ENCODE results near the gene CXCR4. TPM values are rescaled to one million over a fixed set of nuclear protein-coding genes. Genes with fewer than 3 reads are reported as not detected.

The CXCR4 gene
- total and polyA plus RNA-seq, 5 donors, result 2.2 to 3.8 (median 3.5) TPM

- Histone ChIP-seq H3K4me3 (ENCODE audit: low read length) (no peak overlapping the region), H3K27me3 (ENCODE audit: control insufficient read depth, insufficient read depth) (no peaks in the 10 kb centered on the region)
- no peak for DNase-seq
Measured at GRCh38 chr2:136131484-136131960, 13.6 kb upstream of the CXCR4 start.

GRCh38 chr2:136130511-136130910 lies 12.6 kb upstream of the CXCR4 start:
- DNase-seq (no peak), ATAC-seq (no peak)
- WGBS, result 92% methylated on average over 1 of the region's 1 CpG
- Histone ChIP-seq H3K27me3 (ENCODE audit: control insufficient read depth, insufficient read depth) (no peaks in the 10 kb centered on the region), H3K27ac (ENCODE audit: low read length) (no peak overlapping the region), H3K4me1 (ENCODE audit: control insufficient read depth, insufficient read depth, low read length) (no peaks in the 10 kb centered on the region), H3K9me3 (ENCODE audit: control insufficient read depth, low read length) (no peaks in the 10 kb centered on the region), H3K4me3 (ENCODE audit: low read length) (no peak overlapping the region)
- intact Hi-C loops (cut with DNase I), result no loop called here

More at GRCh38 chr2:136131484-136131960, 13.6 kb upstream of the CXCR4 start:
- ATAC-seq, result no peak
- intact Hi-C loops (cut with DNase I), result no loop called here
- no peak overlapping the region for H3K27ac ChIP-seq (ENCODE audit: low read length)
- H3K9me3 ChIP-seq (ENCODE audit: control insufficient read depth, low read length), result no peaks in the 10 kb centered on the region
- H3K4me1 ChIP-seq (ENCODE audit: control insufficient read depth, insufficient read depth, low read length), result no peaks in the 10 kb centered on the region
- 84% methylated on average over 10 of the region's 10 CpGs for WGBS

- H3K4me1 ChIP-seq (ENCODE audit: control insufficient read depth, insufficient read depth, low read length), result no peaks in the 10 kb centered on the region
- no peak for ATAC-seq
Measured at GRCh38 chr2:136130045-136130444, 12.1 kb upstream of the CXCR4 start.

GRCh38 chr2:136129601-136130000 lies 11.7 kb upstream of the CXCR4 start:
- ATAC-seq, result no peak
- no peak for DNase-seq
- no peak overlapping the region for H3K4me3 ChIP-seq (ENCODE audit: low read length)
- H3K27me3 ChIP-seq (ENCODE audit: control insufficient read depth, insufficient read depth), result no peaks in the 10 kb centered on the region
- no peak overlapping the region for H3K27ac ChIP-seq (ENCODE audit: low read length)
- intact Hi-C loops (cut with DNase I), result no loop called here
- H3K9me3 ChIP-seq (ENCODE audit: control insufficient read depth, low read length), result no peaks in the 10 kb centered on the region
- 68% methylated on average over 4 of the region's 4 CpGs for WGBS
- no peaks in the 10 kb centered on the region for H3K4me1 ChIP-seq (ENCODE audit: control insufficient read depth, insufficient read depth, low read length)

More at GRCh38 chr2:136130045-136130444, 12.1 kb upstream of the CXCR4 start:
- Histone ChIP-seq H3K27ac (ENCODE audit: low read length) (no peak overlapping the region), H3K27me3 (ENCODE audit: control insufficient read depth, insufficient read depth) (no peaks in the 10 kb centered on the region), H3K9me3 (ENCODE audit: control insufficient read depth, low read length) (no peaks in the 10 kb centered on the region), H3K4me3 (ENCODE audit: low read length) (no peak overlapping the region)
- no peak for DNase-seq
- intact Hi-C loops (cut with DNase I), result no loop called here
- 75% methylated on average over 3 of the region's 3 CpGs for WGBS

- ATAC-seq (no peak), DNase-seq (no peak)
- Histone ChIP-seq H3K4me3 (ENCODE audit: low read length) (no peak overlapping the region), H3K4me1 (ENCODE audit: control insufficient read depth, insufficient read depth, low read length) (no peaks in the 10 kb centered on the region), H3K9me3 (ENCODE audit: control insufficient read depth, low read length) (no peaks in the 10 kb centered on the region), H3K27me3 (ENCODE audit: control insufficient read depth, insufficient read depth) (no peaks in the 10 kb centered on the region), H3K27ac (ENCODE audit: low read length) (no peak overlapping the region)
- intact Hi-C loops (cut with DNase I), result no loop called here
- WGBS, result 35% methylated on average over 1 of the region's 1 CpG
Measured at GRCh38 chr2:136128905-136129304, 11.0 kb upstream of the CXCR4 start.

GRCh38 chr2:136128366-136128765 lies 10.4 kb upstream of the CXCR4 start:
- Histone ChIP-seq H3K27ac (ENCODE audit: low read length) (no peak overlapping the region), H3K9me3 (ENCODE audit: control insufficient read depth, low read length) (no peaks in the 10 kb centered on the region), H3K27me3 (ENCODE audit: control insufficient read depth, insufficient read depth) (no peaks in the 10 kb centered on the region), H3K4me1 (ENCODE audit: control insufficient read depth, insufficient read depth, low read length) (no peaks in the 10 kb centered on the region), H3K4me3 (ENCODE audit: low read length) (no peak overlapping the region)
- intact Hi-C loops (cut with DNase I), result no loop called here
- no peak for DNase-seq
- 91% methylated on average over 2 of the region's 2 CpGs for WGBS
- ATAC-seq, result no peak

DNA sequence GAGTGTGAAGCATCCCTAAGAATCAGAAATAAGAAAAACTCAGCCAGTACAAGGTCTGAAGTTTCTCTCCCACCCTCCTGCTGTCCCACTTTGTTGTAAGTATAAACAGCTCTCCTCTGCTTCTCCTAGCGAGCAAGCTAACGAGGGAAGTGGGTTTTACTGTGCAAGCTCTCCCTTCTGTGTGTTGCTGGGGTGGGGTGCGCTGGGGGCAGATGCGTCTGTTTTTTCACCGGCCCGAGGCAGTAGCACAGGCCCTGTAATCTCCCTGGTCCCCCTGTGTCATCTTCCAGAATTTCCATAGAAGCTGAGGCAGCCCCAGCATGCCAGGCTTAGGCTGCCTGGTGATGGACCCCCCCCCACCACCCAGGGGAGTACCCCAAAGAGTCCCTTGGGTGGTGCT lies 9.4 kb upstream of the CXCR4 start:
- H3K4me1 ChIP-seq (ENCODE audit: control insufficient read depth, insufficient read depth, low read length), result no peaks in the 10 kb centered on the region
- intact Hi-C loops (cut with DNase I), result no loop called here
- H3K9me3 ChIP-seq (ENCODE audit: control insufficient read depth, low read length), result no peaks in the 10 kb centered on the region
- WGBS, result 83% methylated on average over 6 of the region's 6 CpGs
- DNase-seq (no peak), ATAC-seq (no peak)
- H3K27ac ChIP-seq (ENCODE audit: low read length), result no peak overlapping the region
- H3K4me3 ChIP-seq (ENCODE audit: low read length), result no peak overlapping the region
- no peaks in the 10 kb centered on the region for H3K27me3 ChIP-seq (ENCODE audit: control insufficient read depth, insufficient read depth)

DNA sequence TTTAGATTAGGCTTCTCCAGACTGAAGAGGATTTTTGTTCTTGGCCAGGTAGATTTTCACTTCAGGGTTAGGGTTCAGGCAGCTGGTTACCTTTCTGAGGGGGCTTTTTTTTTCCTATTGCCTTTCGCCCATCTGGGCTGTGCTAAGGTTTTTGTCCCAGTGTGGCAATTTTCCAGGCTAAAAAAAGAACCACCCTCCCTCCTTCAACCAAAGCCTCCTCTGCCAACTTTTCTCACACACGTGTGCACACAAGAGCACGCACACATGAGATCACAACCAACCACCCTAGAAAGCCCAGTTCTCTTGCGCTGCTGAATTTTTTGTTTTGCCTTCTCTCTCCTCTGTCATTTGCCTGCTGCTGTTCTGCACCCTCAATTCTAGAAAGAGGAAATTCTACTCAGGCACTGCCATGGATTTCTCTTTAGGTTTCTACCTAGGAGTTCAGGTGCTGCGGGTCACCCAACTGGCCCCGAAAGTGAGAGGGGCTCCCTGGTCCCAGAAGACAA lies 8.5 kb upstream of the CXCR4 start:
- H3K9me3 ChIP-seq (ENCODE audit: control insufficient read depth, low read length), result no peaks in the 10 kb centered on the region
- intact Hi-C loops (cut with DNase I), result no loop called here
- peaks cover under 1% of the 10 kb centered on the region for H3K27me3 ChIP-seq (ENCODE audit: control insufficient read depth, insufficient read depth)
- H3K4me3 ChIP-seq (ENCODE audit: low read length), result no peak overlapping the region
- no peaks in the 10 kb centered on the region for H3K4me1 ChIP-seq (ENCODE audit: control insufficient read depth, insufficient read depth, low read length)
- 55% methylated on average over 6 of the region's 6 CpGs for WGBS
- H3K27ac ChIP-seq (ENCODE audit: low read length), result no peak overlapping the region
- DNase-seq (no peak), ATAC-seq (no peak)

GRCh38 chr2:136126021-136126420 lies 8.1 kb upstream of the CXCR4 start:
- H3K4me3 ChIP-seq (ENCODE audit: low read length), result no peak overlapping the region
- H3K9me3 ChIP-seq (ENCODE audit: control insufficient read depth, low read length), result no peaks in the 10 kb centered on the region
- ATAC-seq, result no peak
- H3K27ac ChIP-seq (ENCODE audit: low read length), result no peak overlapping the region
- H3K27me3 ChIP-seq (ENCODE audit: control insufficient read depth, insufficient read depth), result peaks cover 2% of the 10 kb centered on the region
- no peaks in the 10 kb centered on the region for H3K4me1 ChIP-seq (ENCODE audit: control insufficient read depth, insufficient read depth, low read length)
- DNase-seq, result no peak
- WGBS, result 40% methylated on average over 12 of the region's 12 CpGs
- intact Hi-C loops (cut with DNase I), result no loop called here

- Histone ChIP-seq H3K9me3 (ENCODE audit: control insufficient read depth, low read length) (no peaks in the 10 kb centered on the region), H3K27ac (ENCODE audit: low read length) (no peak overlapping the region), H3K27me3 (ENCODE audit: control insufficient read depth, insufficient read depth) (peaks cover 2% of the 10 kb centered on the region), H3K4me1 (ENCODE audit: control insufficient read depth, insufficient read depth, low read length) (no peaks in the 10 kb centered on the region), H3K4me3 (ENCODE audit: low read length) (no peak overlapping the region)
- no peak for ATAC-seq
- 76% methylated on average over 6 of the region's 6 CpGs for WGBS
- no peak for DNase-seq
- intact Hi-C loops (cut with DNase I), result no loop called here
Measured at GRCh38 chr2:136125236-136125635, 7.3 kb upstream of the CXCR4 start.

DNA sequence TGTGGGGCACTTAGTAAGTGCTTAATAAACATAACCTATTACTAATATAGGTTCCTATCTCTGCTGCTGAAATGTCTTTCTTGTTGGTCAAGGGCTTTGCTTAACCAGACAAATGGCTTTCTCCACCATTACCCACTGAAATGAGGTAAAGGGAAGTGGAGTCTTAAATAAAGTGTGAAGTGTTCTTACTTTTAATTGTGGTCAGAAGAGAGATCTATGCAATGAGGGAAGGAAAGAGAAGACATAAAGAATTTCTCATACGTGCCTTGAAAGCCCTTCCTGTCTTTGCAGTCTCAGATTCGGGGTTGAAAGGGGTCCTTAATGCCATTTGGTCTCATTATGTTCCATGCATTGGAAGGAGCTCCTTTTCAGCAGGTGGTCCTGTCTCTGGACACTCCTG lies 6.9 kb upstream of the CXCR4 start:
- DNase-seq (no peak), ATAC-seq (no peak)
- Histone ChIP-seq H3K4me1 (ENCODE audit: control insufficient read depth, insufficient read depth, low read length) (no peaks in the 10 kb centered on the region), H3K27ac (ENCODE audit: low read length) (no peak overlapping the region), H3K4me3 (ENCODE audit: low read length) (no peak overlapping the region), H3K9me3 (ENCODE audit: control insufficient read depth, low read length) (no peaks in the 10 kb centered on the region), H3K27me3 (ENCODE audit: control insufficient read depth, insufficient read depth) (peaks cover 2% of the 10 kb centered on the region)
- intact Hi-C loops (cut with DNase I), result no loop called here
- WGBS, result 76% methylated on average over 2 of the region's 2 CpGs

DNA sequence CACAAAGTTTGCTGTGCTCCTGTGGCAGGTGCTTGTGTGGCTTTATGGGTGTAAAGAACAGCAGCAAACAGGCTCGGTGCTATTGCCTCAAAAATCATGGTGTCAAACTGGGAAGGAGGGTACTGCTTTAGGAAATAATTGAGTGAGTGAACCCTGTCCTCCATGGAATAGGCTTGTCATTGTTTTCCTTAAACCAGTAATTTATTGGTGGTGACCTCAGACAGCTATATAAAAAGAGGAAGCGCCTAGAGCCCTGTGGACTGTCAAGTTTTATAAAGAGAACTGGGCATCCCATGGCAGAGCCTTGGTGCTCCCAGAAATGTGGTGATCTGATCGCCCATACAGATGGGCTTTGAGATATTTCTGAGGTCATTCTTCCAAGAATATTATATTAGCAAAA lies 4.7 kb upstream of the CXCR4 start:
- ATAC-seq, result no peak
- Histone ChIP-seq H3K9me3 (ENCODE audit: control insufficient read depth, low read length) (no peaks in the 10 kb centered on the region), H3K4me3 (ENCODE audit: low read length) (no peak overlapping the region), H3K27me3 (ENCODE audit: control insufficient read depth, insufficient read depth) (peaks cover 2% of the 10 kb centered on the region), H3K4me1 (ENCODE audit: control insufficient read depth, insufficient read depth, low read length) (no peaks in the 10 kb centered on the region), H3K27ac (ENCODE audit: low read length) (no peak overlapping the region)
- no peak for DNase-seq
- intact Hi-C loops (cut with DNase I), result no loop called here
- WGBS, result 63% methylated on average over 3 of the region's 3 CpGs
